GM19043 (cell line): ENCODE results near the gene MPEG1.
A peak's percentile ranks its signal among the peaks of the same experiment; 100 is the strongest.

Experiments
- ATAC-seq: cut with Tn5 transposase; IDR thresholded peaks from one replicate; pipeline ENCODE4 v1.9.1; 2021; ENCODE audit warnings: low read depth; ENCODE audit not compliant: unreplicated experiment

Gene MPEG1

GRCh38 chr11:59191890-59192289 lies 20.8 kb downstream of the MPEG1 start:
- ATAC-seq = no peak

- no peak for ATAC-seq
These were observed 21.6 kb downstream of the MPEG1 start for GRCh38 chr11:59191095-59191494.

GRCh38 chr11:59189986-59190385 lies 22.7 kb downstream of the MPEG1 start:
- no peak for ATAC-seq

GRCh38 chr11:59188954-59189353 lies 23.8 kb downstream of the MPEG1 start:
- no peak for ATAC-seq

GRCh38 chr11:59187587-59187986 lies 25.1 kb downstream of the MPEG1 start:
- no peak for ATAC-seq

GRCh38 chr11:59187035-59187434 lies 25.7 kb downstream of the MPEG1 start:
- ATAC-seq = no peak

GRCh38 chr11:59186130-59186594 lies 26.6 kb downstream of the MPEG1 start:
- peak; percentile 71 for ATAC-seq

- ATAC-seq = no peak
These were observed 27.3 kb downstream of the MPEG1 start for GRCh38 chr11:59185386-59185945.

- no peak for ATAC-seq
These were observed 27.9 kb downstream of the MPEG1 start for GRCh38 chr11:59184691-59185339.

GRCh38 chr11:59183771-59184170 lies 29.0 kb downstream of the MPEG1 start:
- ATAC-seq = no peak

- ATAC-seq = no peak
These were observed 30.1 kb downstream of the MPEG1 start for GRCh38 chr11:59182457-59183151.

- no peak for ATAC-seq
These were observed 30.8 kb downstream of the MPEG1 start for GRCh38 chr11:59181746-59182456.

- no peak for ATAC-seq
These were observed 31.8 kb downstream of the MPEG1 start for GRCh38 chr11:59180907-59181306.

GRCh38 chr11:59180168-59180776 lies 32.5 kb downstream of the MPEG1 start:
- no peak for ATAC-seq

- ATAC-seq = no peak
These were observed 33.6 kb downstream of the MPEG1 start for GRCh38 chr11:59179121-59179520.

GRCh38 chr11:59178402-59178801 lies 34.3 kb downstream of the MPEG1 start:
- ATAC-seq = no peak

GRCh38 chr11:59176330-59176729 lies 36.4 kb downstream of the MPEG1 start:
- no peak for ATAC-seq

- ATAC-seq = no peak
These were observed 37.6 kb downstream of the MPEG1 start for GRCh38 chr11:59175091-59175501.

- ATAC-seq = no peak
These were observed 38.1 kb downstream of the MPEG1 start for GRCh38 chr11:59174664-59175033.

- ATAC-seq = no peak
These were observed 38.6 kb downstream of the MPEG1 start for GRCh38 chr11:59173964-59174663.
